HG03460 (cell line): ENCODE results near the gene PNCK.

ENCODE experiments used
- ATAC-seq: cut with Tn5 transposase; IDR thresholded peaks from one replicate; pipeline ENCODE4 v1.9.1; 2021; ENCODE audit not compliant: unreplicated experiment

Gene PNCK

GRCh38 chrX:153642655-153643430, 30.8 kb downstream of the PNCK start:
- ATAC-seq = no peak

- no peak for ATAC-seq
Measured at GRCh38 chrX:153642051-153642654, 31.5 kb downstream of the PNCK start.

GRCh38 chrX:153641627-153642026, 32.0 kb downstream of the PNCK start:
- ATAC-seq = no peak

GRCh38 chrX:153640736-153641575, 32.7 kb downstream of the PNCK start:
- ATAC-seq = no peak

- ATAC-seq = no peak
Measured at GRCh38 chrX:153640045-153640686, 33.4 kb downstream of the PNCK start.

GRCh38 chrX:153639177-153640044, 34.2 kb downstream of the PNCK start:
- ATAC-seq = no peak

- no peak for ATAC-seq
Measured at GRCh38 chrX:153638436-153639176, 35.0 kb downstream of the PNCK start.

- no peak for ATAC-seq
Measured at GRCh38 chrX:153638041-153638371, 35.6 kb downstream of the PNCK start.

GRCh38 chrX:153637121-153638040, 36.2 kb downstream of the PNCK start:
- no peak for ATAC-seq

- ATAC-seq = no peak
Measured at GRCh38 chrX:153636716-153637115, 36.9 kb downstream of the PNCK start.

GRCh38 chrX:153635788-153636668, 37.6 kb downstream of the PNCK start:
- no peak for ATAC-seq

- no peak for ATAC-seq
Measured at GRCh38 chrX:153635388-153635787, 38.2 kb downstream of the PNCK start.

GRCh38 chrX:153634832-153635231, 38.8 kb downstream of the PNCK start:
- no peak for ATAC-seq

- ATAC-seq = no peak
Measured at GRCh38 chrX:153634236-153634635, 39.4 kb downstream of the PNCK start.

GRCh38 chrX:153633607-153634180, 39.9 kb downstream of the PNCK start:
- ATAC-seq = no peak

GRCh38 chrX:153633048-153633447, 40.6 kb downstream of the PNCK start:
- ATAC-seq = no peak

- ATAC-seq = no peak
Measured at GRCh38 chrX:153632595-153632946, 41.0 kb downstream of the PNCK start.
